GM12878 (cell line): Measurements from ENCODE around the gene CNKSR3.

ENCODE experiments used
- ATF3 ChIP-seq: IDR thresholded peaks from 2 replicates; pipeline ENCODE4 v1.6.1; 2011; ENCODE audit warnings: low read depth, mild to moderate bottlenecking, low read length, moderate library complexity, borderline replicate concordance; ENCODE audit errors: extremely low read depth
- CUX1 ChIP-seq: IDR thresholded peaks from 2 replicates; pipeline ENCODE4 v1.6.1; 2012; ENCODE audit warnings: improper control_type of control experiment, low read depth, low read length; ENCODE audit not compliant: insufficient replicate concordance
- EGR1 ChIP-seq, 2 experiments: IDR thresholded peaks; 1 replicate in 1 of 2; 2 replicates in 1 of 2; pipeline ENCODE4 v1.6.1; 2011 to 2012; ENCODE audit warnings: low read depth in 2 of 2, low read length in 2 of 2, borderline replicate concordance in 1 of 2, mild to moderate bottlenecking in 1 of 2, moderate library complexity in 1 of 2
- EP300 ChIP-seq, 2 experiments: fragments of 150-350 bp in 1 of 2; IDR thresholded peaks; 2 replicates each; pipeline ENCODE4 v1.6.1; 2011 to 2012; ENCODE audit warnings: low read depth in 2 of 2, low read length in 2 of 2, borderline replicate concordance in 1 of 2, improper control_type of control experiment in 1 of 2, inconsistent platforms in 1 of 2; ENCODE audit not compliant: control insufficient read depth in 1 of 2
- JUNB ChIP-seq: IDR thresholded peaks from 2 replicates; pipeline ENCODE4 v1.6.1; 2016; ENCODE audit warnings: antibody characterized with exemption, mild to moderate bottlenecking
- MLLT1 ChIP-seq: fragments of 450-650 bp; IDR thresholded peaks from 2 replicates; pipeline ENCODE4 v1.6.1; 2016; ENCODE audit warnings: mild to moderate bottlenecking
- TF ChIP-seq, protein P1 (sequence below), 3 experiments: IDR thresholded peaks in 2 of 3; conservative IDR thresholded peaks in 1 of 3; 2 replicates each; pipeline ENCODE4 v1.5.1; 2011; ENCODE audit warnings: low read depth in 3 of 3, low read length in 3 of 3, mild to moderate bottlenecking in 3 of 3, control low read depth in 2 of 3, moderate library complexity in 2 of 3, inconsistent platforms in 1 of 3, mixed read lengths in 1 of 3; ENCODE audit not compliant: control insufficient read depth in 2 of 3, insufficient read depth in 1 of 3; ENCODE audit errors: extremely low read depth in 1 of 3

- TF ChIP-seq ATF3 (no peak), MLLT1 (no peak), CUX1 (no peak), JUNB (no peak), EGR1 (IDR thresholded peaks at IDR 0.05; ENCODE audit: borderline replicate concordance in 1 of 2, low read depth in 2 of 2, low read length in 2 of 2) (no peak), EP300 (IDR thresholded peaks at IDR 0.05; ENCODE audit: borderline replicate concordance in 1 of 2, control insufficient read depth in 1 of 2, low read depth in 2 of 2, low read length in 2 of 2) (no peak)
- TF ChIP-seq, protein P1, sequence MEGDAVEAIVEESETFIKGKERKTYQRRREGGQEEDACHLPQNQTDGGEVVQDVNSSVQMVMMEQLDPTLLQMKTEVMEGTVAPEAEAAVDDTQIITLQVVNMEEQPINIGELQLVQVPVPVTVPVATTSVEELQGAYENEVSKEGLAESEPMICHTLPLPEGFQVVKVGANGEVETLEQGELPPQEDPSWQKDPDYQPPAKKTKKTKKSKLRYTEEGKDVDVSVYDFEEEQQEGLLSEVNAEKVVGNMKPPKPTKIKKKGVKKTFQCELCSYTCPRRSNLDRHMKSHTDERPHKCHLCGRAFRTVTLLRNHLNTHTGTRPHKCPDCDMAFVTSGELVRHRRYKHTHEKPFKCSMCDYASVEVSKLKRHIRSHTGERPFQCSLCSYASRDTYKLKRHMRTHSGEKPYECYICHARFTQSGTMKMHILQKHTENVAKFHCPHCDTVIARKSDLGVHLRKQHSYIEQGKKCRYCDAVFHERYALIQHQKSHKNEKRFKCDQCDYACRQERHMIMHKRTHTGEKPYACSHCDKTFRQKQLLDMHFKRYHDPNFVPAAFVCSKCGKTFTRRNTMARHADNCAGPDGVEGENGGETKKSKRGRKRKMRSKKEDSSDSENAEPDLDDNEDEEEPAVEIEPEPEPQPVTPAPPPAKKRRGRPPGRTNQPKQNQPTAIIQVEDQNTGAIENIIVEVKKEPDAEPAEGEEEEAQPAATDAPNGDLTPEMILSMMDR (IDR thresholded peaks at IDR 0.05 in 2 of 3, conservative IDR thresholded peaks at IDR 0.05 in 1 of 3; ENCODE audit: control insufficient read depth in 2 of 3, extremely low read depth in 1 of 3, insufficient read depth in 1 of 3, low read depth in 3 of 3, low read length in 3 of 3), result no peak
Measured at GRCh38 chr6:154426997-154427396, 83.5 kb downstream of the CNKSR3 start.
